ENCODE results near the gene RIF1. TPM values are rescaled to one million over a fixed set of nuclear protein-coding genes. Genes with fewer than 3 reads are reported as not detected.

RIF1 gene
- total RNA-seq, 1 experiment from 2014 or later: 123 TPM

- Histone ChIP-seq H3K14ac (ENCODE audit: insufficient read depth, low read length) (no peak overlapping the region), H3K9ac (ENCODE audit: extremely low read depth, insufficient read length, low read length) (no peak overlapping the region), H3K56ac (ENCODE audit: insufficient read length, low read depth, low read length) (no peak overlapping the region), H3K79me2 (ENCODE audit: insufficient read depth, low read length) (no peaks in the 10 kb centered on the region), H3K27ac (ENCODE audit: insufficient read length, low read depth, low read length) (no peak overlapping the region), H3T11ph (ENCODE audit: low read length) (no peak overlapping the region), H2AK5ac (ENCODE audit: insufficient read length, low read length) (no peak overlapping the region), H4K8ac (replicated peaks; ENCODE audit: insufficient read length, low read depth, low read length) (no peak overlapping the region), H2BK15ac (ENCODE audit: low read depth, low read length) (no peak overlapping the region), H2BK20ac (ENCODE audit: low read depth, low read length, poor library complexity, severe bottlenecking) (no peak overlapping the region), H3K4me1 (ENCODE audit: insufficient read depth, low read length) (no peaks in the 10 kb centered on the region; the same call in 1 of the 2 replicates), H4K91ac (ENCODE audit: insufficient read length, low read depth, low read length) (no peak overlapping the region), H3K23ac (ENCODE audit: insufficient read length, low read depth, low read length) (no peak overlapping the region), H2BK120ac (ENCODE audit: low read depth, low read length, poor library complexity, severe bottlenecking) (no peak overlapping the region), H3K23me2 (ENCODE audit: insufficient read length, low read depth, low read length, poor library complexity, severe bottlenecking) (no peaks in the 10 kb centered on the region), H2BK12ac (ENCODE audit: insufficient read length, low read depth, low read length) (no peak overlapping the region), H3K4ac (ENCODE audit: low read depth, low read length) (no peak overlapping the region), H3K27me3 (ENCODE audit: insufficient read depth, low read length) (no peaks in the 10 kb centered on the region), H2AFZ (ENCODE audit: low read length) (no peak overlapping the region), H3K79me1 (ENCODE audit: insufficient read depth, low read depth, low read length, poor library complexity, severe bottlenecking) (no peaks in the 10 kb centered on the region), H2BK5ac (ENCODE audit: insufficient read length, low read length) (no peak overlapping the region), H4K20me1 (ENCODE audit: control insufficient read depth, insufficient read depth, insufficient read length) (no peaks in the 10 kb centered on the region), H3K9me3 (ENCODE audit: control insufficient read depth, low read depth, low read length) (no peaks in the 10 kb centered on the region), H3K4me2 (ENCODE audit: insufficient read depth, insufficient read length, low read length) (no peak overlapping the region), H4K5ac (ENCODE audit: insufficient read length, low read depth, low read length) (no peak overlapping the region), H3K18ac (ENCODE audit: insufficient read length, low read depth, low read length) (no peak overlapping the region)
- peaks cover 0 to 4% (median 0%) of the 10 kb centered on the region in 3 experiments; a peak in 2 of 7 replicates for H3K36me3 Mint-ChIP-seq (ENCODE audit: insufficient read depth in 1 of 3, low read depth in 3 of 3)
- no peak overlapping the region for H3K4me3 Mint-ChIP-seq
- H3K9me3 Mint-ChIP-seq: no peaks in the 10 kb centered on the region
- WGBS (ENCODE audit: extremely low coverage, insufficient read length, low lambda C conversion rate): no CpG with 5 or more reads among the region's 6 CpGs
- DNase-seq: no peak
- no peak overlapping the region for H3K27ac Mint-ChIP-seq
- peaks cover 0 to 6% of the 10 kb centered on the region in 2 experiments; a peak in 3 of 4 replicates for H3K4me1 Mint-ChIP-seq
- no peaks in the 10 kb centered on the region for H3K27me3 Mint-ChIP-seq (ENCODE audit: low read depth)
- TF ChIP-seq, protein P1, sequence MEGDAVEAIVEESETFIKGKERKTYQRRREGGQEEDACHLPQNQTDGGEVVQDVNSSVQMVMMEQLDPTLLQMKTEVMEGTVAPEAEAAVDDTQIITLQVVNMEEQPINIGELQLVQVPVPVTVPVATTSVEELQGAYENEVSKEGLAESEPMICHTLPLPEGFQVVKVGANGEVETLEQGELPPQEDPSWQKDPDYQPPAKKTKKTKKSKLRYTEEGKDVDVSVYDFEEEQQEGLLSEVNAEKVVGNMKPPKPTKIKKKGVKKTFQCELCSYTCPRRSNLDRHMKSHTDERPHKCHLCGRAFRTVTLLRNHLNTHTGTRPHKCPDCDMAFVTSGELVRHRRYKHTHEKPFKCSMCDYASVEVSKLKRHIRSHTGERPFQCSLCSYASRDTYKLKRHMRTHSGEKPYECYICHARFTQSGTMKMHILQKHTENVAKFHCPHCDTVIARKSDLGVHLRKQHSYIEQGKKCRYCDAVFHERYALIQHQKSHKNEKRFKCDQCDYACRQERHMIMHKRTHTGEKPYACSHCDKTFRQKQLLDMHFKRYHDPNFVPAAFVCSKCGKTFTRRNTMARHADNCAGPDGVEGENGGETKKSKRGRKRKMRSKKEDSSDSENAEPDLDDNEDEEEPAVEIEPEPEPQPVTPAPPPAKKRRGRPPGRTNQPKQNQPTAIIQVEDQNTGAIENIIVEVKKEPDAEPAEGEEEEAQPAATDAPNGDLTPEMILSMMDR (conservative IDR thresholded peaks at IDR 0.05): no peak
Measured at GRCh38 chr2:151380580-151381235, 29.0 kb upstream of the RIF1 start.
